GM12878 (cell line): ENCODE data around the gene SPACA5. TPM values are rescaled to one million over a fixed set of nuclear protein-coding genes. Genes with fewer than 3 reads are reported as not detected.
"Not testable (repeated sequence)": the region's sequence is repeated elsewhere in the genome, so short reads cannot be mapped to it uniquely, and the experiment has no call there.

Experiments used
- ATAC-seq: fragments of 200-7000 bp; cut with Tn5 transposase; 3 replicates; pipeline ENCODE4 v1.9.1; 2020; ENCODE audit warnings: mild to moderate bottlenecking, moderate library complexity
- Bru-seq: library from RNA; stranded (reverse); fragments of 400-500 nt; gene quantifications from one replicate; lab custom pipeline; 2021; lab: Mats Ljungman, UMichigan
- BruChase-seq, 2 experiments: library from RNA; stranded (reverse); fragments of 400-500 nt; gene quantifications; one replicate each; lab custom pipeline; 2021; lab: Mats Ljungman, UMichigan
- BruUV-seq: library from RNA; stranded (reverse); fragments of 400-500 nt; replicated peaks from 2 replicates; lab custom pipeline; 2021; lab: Mats Ljungman, UMichigan
- CTCF ChIA-PET: fragments of 300-600 bp; sonication (Branson Sonifier 250); formaldehyde crosslinking; extraction: SDS; loops from one replicate; lab custom pipeline; 2021; ENCODE audit warnings: inconsistent platforms; lab: Yijun Ruan, JAX
- POLR2A ChIA-PET: fragments of 350-600 bp; formaldehyde crosslinking; extraction: SDS; loops from one replicate; lab custom pipeline; 2021; ENCODE audit warnings: inconsistent platforms; lab: Charles Lee
- RAD21 ChIA-PET: fragments of 300-600 bp; sonication (Branson Sonifier 250); formaldehyde crosslinking; loops from one replicate; lab custom pipeline; 2023; ENCODE audit warnings: antibody characterized with exemption; ENCODE audit not compliant: unreplicated experiment; lab: Charles Lee
- SMC1A ChIA-PET: fragments of 300-600 bp; sonication (Branson Sonifier 250); formaldehyde crosslinking; loops from one replicate; lab custom pipeline; 2023; ENCODE audit not compliant: unreplicated experiment, uncharacterized antibody; lab: Charles Lee
- DNase-seq: peaks from one replicate; pipeline ENCODE4 v3.0.0-alpha.2; 2011; ENCODE audit warnings: low read depth, low spot score
- FAIRE-seq: peaks from 3 replicates; lab custom pipeline; 2011; peaks lifted over from hg19 to GRCh38; lab: Jason Lieb, UNC
- H2AFZ ChIP-seq: 2 replicates; pipeline ENCODE4 v1.6.0; 2011; ENCODE audit warnings: low read depth, low read length, control low read depth; ENCODE audit not compliant: control insufficient read depth
- H3K27ac ChIP-seq: 2 replicates; pipeline ENCODE4 v1.5.1; 2011; ENCODE audit warnings: control low read depth; ENCODE audit not compliant: control insufficient read depth, insufficient read depth
- H3K27me3 ChIP-seq, 2 experiments: replicated peaks in 1 of 2; 2 replicates each; pipeline versions ENCODE4 v1.6.0 to v1.6.1; 2011; ENCODE audit warnings: low read length in 1 of 2; ENCODE audit not compliant: control insufficient read depth in 2 of 2, insufficient read depth in 2 of 2
- H3K36me3 ChIP-seq, 2 experiments: 2 replicates each; pipeline ENCODE4 v1.5.1; 2011; ENCODE audit warnings: low read length in 1 of 2; ENCODE audit not compliant: control insufficient read depth in 2 of 2, insufficient read depth in 2 of 2
- H3K4me1 ChIP-seq: 2 replicates; pipeline ENCODE4 v1.6.1; 2011; ENCODE audit warnings: mild to moderate bottlenecking, low read length, moderate library complexity, mixed read lengths; ENCODE audit not compliant: control insufficient read depth, insufficient read depth
- H3K4me2 ChIP-seq: 2 replicates; pipeline ENCODE4 v1.6.0; 2011; ENCODE audit warnings: control low read depth; ENCODE audit not compliant: control insufficient read depth, insufficient read depth
- H3K4me3 ChIP-seq: fragments of 200-600 bp; sonication (generic); 2 replicates; pipeline ENCODE4 v1.5.1; 2016
- H3K79me2 ChIP-seq: 2 replicates; pipeline ENCODE4 v1.6.0; 2011; ENCODE audit warnings: low read length; ENCODE audit not compliant: control insufficient read depth, insufficient read depth
- H3K9ac ChIP-seq: 2 replicates; pipeline ENCODE4 v1.8.0; 2011; ENCODE audit warnings: low read length, control low read depth, mixed read lengths; ENCODE audit not compliant: control insufficient read depth, insufficient read depth
- H3K9me3 ChIP-seq: replicated peaks from 3 replicates; pipeline ENCODE4 v1.5.1; 2011; ENCODE audit warnings: mild to moderate bottlenecking, low read length; ENCODE audit not compliant: control insufficient read depth, insufficient read depth
- H4K20me1 ChIP-seq: 2 replicates; pipeline ENCODE4 v1.6.0; 2011; ENCODE audit not compliant: control insufficient read depth, insufficient read depth
- WGBS: methylation state at CpG from one replicate; pipeline ENCODE4 v1.1.6; 2016; ENCODE audit warnings: low lambda C conversion rate; ENCODE audit not compliant: insufficient replicate concordance, insufficient coverage; ENCODE audit errors: missing lambda C conversion rate; 5-methylcytosine and 5-hydroxymethylcytosine counted together
- in situ Hi-C: fragments of 300-500 bp; cut with MboI; formaldehyde crosslinking; loops from 9 replicates; pipeline ENCODE4 v1.14.3; 2018; ENCODE audit warnings: mixed read lengths
- intact Hi-C: fragments of 100-400 bp; cut with micrococcal nuclease; formaldehyde crosslinking; loops from one replicate; pipeline ENCODE4 v1.14.2; 2022; ENCODE audit not compliant: unreplicated experiment
- long read RNA-seq, 2 experiments: library from polyadenylated mRNA; unstranded; transcript quantifications; one replicate each; pipeline ENCODE4 v2.0.0, GENCODE V29; 2019 to 2020
- polyA minus RNA-seq, 3 experiments: library from RNA; depleted of rRNA, polyadenylated mRNA; stranded (reverse); fragments of >200 nt; gene quantifications; 2 replicates each; pipeline ENCODE4 v1.2.3, GENCODE V29; 2011
- polyA plus RNA-seq, 11 experiments: library from polyadenylated mRNA; depleted of rRNA in 4 of 11; unstranded in 6 of 11; stranded (reverse) in 5 of 11; fragments of >200 nt; fragmentation: Nextera tagmentation in 4 of 11; fragmentation: Illumina TruSeq in 1 of 11; extraction: Ambion mirVana in 4 of 11; extraction: Trizol in 1 of 11; gene quantifications; 1 replicate in 1 of 11; 2 replicates in 10 of 11; pipeline versions ENCODE4 v1.2.1 to v1.2.3, GENCODE V29; 2011 to 2016; ENCODE audit warnings: inconsistent platforms in 2 of 11, missing spikeins in 2 of 11, low read depth in 1 of 11
- total RNA-seq, 4 experiments: library from RNA; depleted of rRNA in 3 of 4; stranded (reverse); fragments of >200 nt in 3 of 4; fragmentation: Illumina TruSeq in 1 of 4; extraction: Trizol in 1 of 4; gene quantifications; 2 replicates each; pipeline versions ENCODE4 v1.2.1 to v1.2.3, GENCODE V29; 2013 to 2021

Gene SPACA5
- not detected in 2 replicates for total RNA-seq (2013; cell fraction: nucleolus; rRNA removed)
- total RNA-seq (2014; rRNA removed) (0.23 TPM in 1 of 2 replicates, not detected in the other), total RNA-seq (2014; rRNA removed; fragmentation: Illumina TruSeq; extraction: Trizol) (0.27 TPM in 1 of 2 replicates, not detected in the other), total RNA-seq (2021) (not detected in 2 replicates), polyA plus RNA-seq (2011; rRNA removed) (not detected in 2 replicates), polyA plus RNA-seq (2014; fragmentation: Illumina TruSeq; extraction: Trizol) (not detected in 2 replicates), polyA plus RNA-seq (2014; fragmentation: Nextera tagmentation; extraction: Ambion mirVana) (under 1 TPM; 0.18 to 0.97 TPM), polyA plus RNA-seq (2014; rRNA removed) (not detected in 2 replicates), polyA plus RNA-seq (2016; fragmentation: Nextera tagmentation; extraction: Ambion mirVana) (under 1 TPM; 0.24 to 0.42 TPM), polyA minus RNA-seq (2011; rRNA and poly(A)+ RNA removed) (not detected in 2 replicates), Bru-seq, nascent RNA (not detected), BruChase-seq, experiment 1, labeled RNA remaining after a 6-hour chase (percentile 8 among the genes with signal in this experiment), BruChase-seq, experiment 2, labeled RNA remaining after a 2-hour chase (not detected)
- polyA plus RNA-seq (2011; ENCODE audit: low read depth) = not detected
- polyA plus RNA-seq (2011; cell fraction: cytosol; rRNA removed) = not detected in 2 replicates
- polyA plus RNA-seq (2011; cell fraction: nucleus; rRNA removed) = not detected in 2 replicates
- not detected in 2 replicates for polyA plus RNA-seq (2012)
- polyA minus RNA-seq (2011; cell fraction: cytosol; rRNA and poly(A)+ RNA removed) = not detected in 2 replicates
- not detected in 2 replicates for polyA minus RNA-seq (2011; cell fraction: nucleus; rRNA and poly(A)+ RNA removed)
- long read RNA-seq, experiment 1 = 0 reads
- long read RNA-seq, experiment 2 = 0 reads

GRCh38 chrX:48006688-48007087 is at the start of gene SPACA5:
Gene SPACA5, plus strand, starts transcription at chrX:48006988. Its CDS starts 815 bp downstream, at chrX:48007803.
- H3K4me1 ChIP-seq, intact Hi-C loops, H4K20me1 ChIP-seq, SMC1A ChIA-PET, DNase-seq, BruUV-seq, H3K36me3 ChIP-seq, H3K9me3 ChIP-seq, H3K27ac ChIP-seq, ATAC-seq, in situ Hi-C loops, POLR2A ChIA-PET, CTCF ChIA-PET, H3K27me3 ChIP-seq, H2AFZ ChIP-seq, H3K4me2 ChIP-seq, H3K4me3 ChIP-seq, FAIRE-seq, RAD21 ChIA-PET, H3K9ac ChIP-seq: not testable (repeated sequence)
- H3K79me2 ChIP-seq = peaks cover 15% of the 10 kb centered on the region
- no CpG with 5 or more reads among the region's 8 CpGs for WGBS

- H3K9me3 ChIP-seq, H3K36me3 ChIP-seq, H3K27me3 ChIP-seq, ATAC-seq, H3K9ac ChIP-seq, FAIRE-seq, H3K4me3 ChIP-seq, H3K79me2 ChIP-seq, H3K4me2 ChIP-seq, H3K27ac ChIP-seq, RAD21 ChIA-PET, H2AFZ ChIP-seq, H4K20me1 ChIP-seq, in situ Hi-C loops, H3K4me1 ChIP-seq, BruUV-seq, DNase-seq: not testable (repeated sequence)
- ChIA-PET SMC1A (interaction anchor here (0.6 to 1.4 kb wide), 2 partner anchors 104 to 676 kb away, joined by 3 to 6 read pairs; no protein-coding TSS in a partner anchor), POLR2A (interaction anchor here (0.6 kb wide), 1 partner anchor 164 kb away, joined by 3 read pairs; no protein-coding TSS in a partner anchor), CTCF (interaction anchor here (0.6 to 3.0 kb wide), 6 partner anchors 11 to 1879 kb away, joined by 3 to 9 read pairs (median 3); no protein-coding TSS in a partner anchor)
- WGBS = 81% methylated on average over 3 of the region's 4 CpGs
- intact Hi-C loops = loop anchor here (2.0 kb wide), 1 partner anchor 69 kb away; no protein-coding TSS in a partner anchor
Measured at GRCh38 chrX:47958206-47958605, 48.6 kb upstream of the SPACA5 start.
